ENCODE data around the gene ASB6. TPM values are rescaled to one million over a fixed set of nuclear protein-coding genes. Genes with fewer than 3 reads are reported as not detected.

The ASB6 gene
- total RNA-seq, 1 donor from 2014 or later: 22.4 TPM

DNA sequence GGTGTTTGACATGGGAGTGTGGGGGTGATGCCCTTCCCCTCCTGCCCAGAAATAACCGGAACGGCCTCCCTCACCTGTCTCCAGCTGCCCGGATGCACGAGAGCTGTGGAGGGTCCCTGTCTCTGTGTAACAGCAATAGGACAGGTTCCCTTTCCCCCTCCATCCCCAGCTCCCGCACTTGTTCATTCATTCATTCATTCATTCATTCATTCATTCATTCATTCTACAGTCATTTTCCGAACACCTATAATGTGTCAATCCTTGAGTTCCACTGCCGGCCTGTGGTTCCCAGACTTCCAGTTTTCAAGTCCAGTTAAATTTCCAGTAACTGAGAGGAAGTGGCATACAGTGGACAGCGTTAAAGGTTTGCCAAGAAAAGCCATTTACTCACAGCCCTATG, 30.8 kb upstream of the ASB6 start:
- TF ChIP-seq, protein P1, sequence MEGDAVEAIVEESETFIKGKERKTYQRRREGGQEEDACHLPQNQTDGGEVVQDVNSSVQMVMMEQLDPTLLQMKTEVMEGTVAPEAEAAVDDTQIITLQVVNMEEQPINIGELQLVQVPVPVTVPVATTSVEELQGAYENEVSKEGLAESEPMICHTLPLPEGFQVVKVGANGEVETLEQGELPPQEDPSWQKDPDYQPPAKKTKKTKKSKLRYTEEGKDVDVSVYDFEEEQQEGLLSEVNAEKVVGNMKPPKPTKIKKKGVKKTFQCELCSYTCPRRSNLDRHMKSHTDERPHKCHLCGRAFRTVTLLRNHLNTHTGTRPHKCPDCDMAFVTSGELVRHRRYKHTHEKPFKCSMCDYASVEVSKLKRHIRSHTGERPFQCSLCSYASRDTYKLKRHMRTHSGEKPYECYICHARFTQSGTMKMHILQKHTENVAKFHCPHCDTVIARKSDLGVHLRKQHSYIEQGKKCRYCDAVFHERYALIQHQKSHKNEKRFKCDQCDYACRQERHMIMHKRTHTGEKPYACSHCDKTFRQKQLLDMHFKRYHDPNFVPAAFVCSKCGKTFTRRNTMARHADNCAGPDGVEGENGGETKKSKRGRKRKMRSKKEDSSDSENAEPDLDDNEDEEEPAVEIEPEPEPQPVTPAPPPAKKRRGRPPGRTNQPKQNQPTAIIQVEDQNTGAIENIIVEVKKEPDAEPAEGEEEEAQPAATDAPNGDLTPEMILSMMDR (conservative IDR thresholded peaks at IDR 0.05): no peak
- Mint-ChIP-seq H3K27ac (no peak overlapping the region), H3K27me3 (peaks cover 16% of the 10 kb centered on the region), H3K4me3 (no peak overlapping the region), H3K36me3 (peaks cover 4% of the 10 kb centered on the region), H3K9me3 (no peaks in the 10 kb centered on the region), H3K4me1 (ENCODE audit: unreplicated experiment) (peaks cover 29% of the 10 kb centered on the region)
- DNase-seq (ENCODE audit: extremely low spot score, unreplicated experiment): no peak

DNA sequence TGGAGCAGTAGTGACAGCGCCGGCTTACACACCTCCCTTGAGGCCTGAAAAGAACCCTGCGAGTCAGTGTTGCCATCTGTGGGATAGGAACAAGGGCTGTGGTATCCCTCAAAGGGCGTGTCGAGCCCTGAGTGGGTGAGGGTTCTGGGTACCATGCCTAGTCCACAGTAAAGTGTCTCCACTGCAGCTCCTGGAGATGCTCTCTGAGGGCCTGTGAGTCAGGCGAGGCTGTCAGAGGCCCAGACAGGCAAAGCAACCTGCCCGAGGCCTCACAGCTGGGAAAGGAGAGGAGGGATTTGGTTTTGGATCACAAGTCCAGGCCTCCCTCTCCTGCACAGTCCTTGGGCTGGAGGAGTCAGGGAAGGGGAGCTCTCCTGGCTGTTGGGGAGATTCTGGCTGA, 29.6 kb upstream of the ASB6 start:
- H3K4me1 Mint-ChIP-seq (ENCODE audit: unreplicated experiment): peaks cover 20% of the 10 kb centered on the region
- H3K9me3 Mint-ChIP-seq: no peaks in the 10 kb centered on the region
- TF ChIP-seq, protein P1 (conservative IDR thresholded peaks at IDR 0.05): no peak
- no peak overlapping the region for H3K27ac Mint-ChIP-seq
- H3K36me3 Mint-ChIP-seq: peaks cover 4% of the 10 kb centered on the region
- H3K27me3 Mint-ChIP-seq: peaks cover 15% of the 10 kb centered on the region
- no peak for DNase-seq (ENCODE audit: extremely low spot score, unreplicated experiment)
- H3K4me3 Mint-ChIP-seq: no peak overlapping the region

GRCh38 chr9:129671065-129671464, 29.1 kb upstream of the ASB6 start:
- H3K27ac Mint-ChIP-seq: no peak overlapping the region
- TF ChIP-seq, protein P1 (conservative IDR thresholded peaks at IDR 0.05): no peak
- peaks cover 20% of the 10 kb centered on the region for H3K4me1 Mint-ChIP-seq (ENCODE audit: unreplicated experiment)
- peaks cover 4% of the 10 kb centered on the region for H3K36me3 Mint-ChIP-seq
- DNase-seq (ENCODE audit: extremely low spot score, unreplicated experiment): no peak
- peaks cover 15% of the 10 kb centered on the region for H3K27me3 Mint-ChIP-seq
- no peak overlapping the region for H3K4me3 Mint-ChIP-seq
- no peaks in the 10 kb centered on the region for H3K9me3 Mint-ChIP-seq

DNA sequence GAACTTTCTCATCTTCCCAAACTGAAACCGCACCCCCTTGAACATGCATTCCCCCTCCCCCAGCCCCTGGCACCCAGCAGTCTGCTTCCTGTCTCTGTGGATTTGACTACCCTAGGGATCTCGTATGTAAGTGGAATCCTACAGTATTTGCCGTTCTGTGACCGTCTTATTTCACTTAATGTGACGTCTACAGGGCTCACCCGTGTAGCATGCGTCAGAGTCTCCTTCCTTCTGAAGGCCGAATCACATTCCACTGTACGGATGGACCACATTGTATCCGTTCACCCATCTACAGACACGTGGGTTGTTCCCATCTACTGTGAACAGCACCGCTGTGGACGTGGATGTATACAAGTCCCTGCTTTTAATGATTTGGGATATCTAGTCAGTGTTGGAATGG, 28.0 kb upstream of the ASB6 start:
- Mint-ChIP-seq H3K4me1 (ENCODE audit: unreplicated experiment) (peaks cover 20% of the 10 kb centered on the region), H3K27ac (no peak overlapping the region), H3K27me3 (peaks cover 16% of the 10 kb centered on the region), H3K36me3 (peaks cover 4% of the 10 kb centered on the region), H3K9me3 (no peaks in the 10 kb centered on the region), H3K4me3 (peak overlapping the region; percentile 68)
- DNase-seq (ENCODE audit: extremely low spot score, unreplicated experiment): no peak
- TF ChIP-seq, protein P1 (conservative IDR thresholded peaks at IDR 0.05): no peak

DNA sequence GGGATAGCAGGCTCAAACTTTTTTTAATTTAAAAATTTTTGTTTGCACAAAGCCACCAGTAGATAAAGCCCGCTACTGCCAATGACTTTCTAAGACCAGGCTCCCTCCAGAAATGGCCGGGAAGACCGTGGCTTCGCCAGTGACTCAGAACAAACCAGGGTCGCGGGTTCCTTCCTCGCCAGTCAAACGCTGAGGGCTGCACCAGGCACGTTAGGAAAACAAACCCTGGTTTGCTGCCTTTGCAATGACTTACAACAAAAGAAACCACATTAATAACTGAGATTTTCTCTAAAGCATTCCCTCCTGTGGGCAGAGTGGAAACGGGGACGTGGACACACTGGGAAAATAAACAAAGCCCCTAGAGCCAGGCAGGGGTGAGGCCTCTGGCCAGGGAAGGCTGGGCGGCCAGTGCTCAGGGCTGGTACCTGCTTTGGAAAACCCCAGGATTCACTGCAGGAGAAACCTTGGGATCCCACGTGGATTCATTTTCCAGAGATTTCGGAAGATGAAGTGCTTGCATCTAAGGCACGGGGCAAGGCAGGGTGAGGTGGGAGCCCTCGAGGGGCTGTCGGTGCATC, 27.3 kb upstream of the ASB6 start:
- no peaks in the 10 kb centered on the region for H3K9me3 Mint-ChIP-seq
- H3K4me3 Mint-ChIP-seq: no peak overlapping the region
- no peak overlapping the region for H3K27ac Mint-ChIP-seq
- peaks cover 15% of the 10 kb centered on the region for H3K4me1 Mint-ChIP-seq (ENCODE audit: unreplicated experiment)
- H3K27me3 Mint-ChIP-seq: peaks cover 22% of the 10 kb centered on the region
- H3K36me3 Mint-ChIP-seq: peaks cover 4% of the 10 kb centered on the region
- no peak for DNase-seq (ENCODE audit: extremely low spot score, unreplicated experiment)
- TF ChIP-seq, protein P1 (conservative IDR thresholded peaks at IDR 0.05): no peak

GRCh38 chr9:129667850-129668249, 25.9 kb upstream of the ASB6 start:
- H3K4me1 Mint-ChIP-seq (ENCODE audit: unreplicated experiment): peaks cover 11% of the 10 kb centered on the region
- no peak overlapping the region for H3K4me3 Mint-ChIP-seq
- peaks cover 21% of the 10 kb centered on the region for H3K27me3 Mint-ChIP-seq
- no peaks in the 10 kb centered on the region for H3K9me3 Mint-ChIP-seq
- H3K27ac Mint-ChIP-seq: no peak overlapping the region
- TF ChIP-seq, protein P1 (conservative IDR thresholded peaks at IDR 0.05): no peak
- DNase-seq (ENCODE audit: extremely low spot score, unreplicated experiment): no peak
- peaks cover 4% of the 10 kb centered on the region for H3K36me3 Mint-ChIP-seq

Data from type B pancreatic cell (in vitro differentiated cells).